PFSK-1 (cell line): ENCODE measurements around the gene SLC28A1.

Experiments used
- POLR2AphosphoS5 ChIP-seq: IDR thresholded peaks from 2 replicates; pipeline ENCODE4 v1.6.1; 2012; ENCODE audit warnings: low read depth, mild to moderate bottlenecking, control low read depth, low read length, moderate library complexity
- TAF1 ChIP-seq: IDR thresholded peaks from 2 replicates; pipeline ENCODE4 v1.6.1; 2012; ENCODE audit warnings: low read length, control low read depth, borderline replicate concordance; ENCODE audit not compliant: insufficient read depth
- TF ChIP-seq, protein P1 (sequence below), 2 experiments: IDR thresholded peaks; 2 replicates each; pipeline versions ENCODE4 v1.6.1 to v1.8.0; 2011 to 2012; ENCODE audit warnings: low read depth in 2 of 2, low read length in 2 of 2, control low read depth in 1 of 2, inconsistent platforms in 1 of 2, mild to moderate bottlenecking in 1 of 2, moderate library complexity in 1 of 2; ENCODE audit not compliant: insufficient read depth in 1 of 2

DNA sequence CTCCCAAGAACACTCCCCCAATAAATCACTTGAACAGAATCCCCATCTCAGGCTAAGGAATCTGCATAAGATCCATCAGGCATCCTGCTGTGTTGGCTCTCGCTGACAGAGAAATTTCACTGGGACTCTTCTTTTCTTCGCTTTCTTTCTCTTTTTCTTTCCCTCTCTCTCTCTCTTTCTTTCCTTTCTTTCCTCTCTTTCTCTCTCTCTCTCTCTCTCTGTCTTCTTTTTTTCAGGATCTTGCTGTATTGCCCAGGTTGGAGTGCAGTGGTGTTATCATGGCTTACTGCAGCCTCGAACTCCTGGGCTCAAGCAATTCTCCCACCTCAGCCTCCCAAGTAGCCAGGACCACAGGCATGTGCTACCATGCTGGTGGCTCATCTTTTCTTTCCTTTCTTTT is 4.5 kb upstream of the SLC28A1 start:
- TF ChIP-seq, protein P1, sequence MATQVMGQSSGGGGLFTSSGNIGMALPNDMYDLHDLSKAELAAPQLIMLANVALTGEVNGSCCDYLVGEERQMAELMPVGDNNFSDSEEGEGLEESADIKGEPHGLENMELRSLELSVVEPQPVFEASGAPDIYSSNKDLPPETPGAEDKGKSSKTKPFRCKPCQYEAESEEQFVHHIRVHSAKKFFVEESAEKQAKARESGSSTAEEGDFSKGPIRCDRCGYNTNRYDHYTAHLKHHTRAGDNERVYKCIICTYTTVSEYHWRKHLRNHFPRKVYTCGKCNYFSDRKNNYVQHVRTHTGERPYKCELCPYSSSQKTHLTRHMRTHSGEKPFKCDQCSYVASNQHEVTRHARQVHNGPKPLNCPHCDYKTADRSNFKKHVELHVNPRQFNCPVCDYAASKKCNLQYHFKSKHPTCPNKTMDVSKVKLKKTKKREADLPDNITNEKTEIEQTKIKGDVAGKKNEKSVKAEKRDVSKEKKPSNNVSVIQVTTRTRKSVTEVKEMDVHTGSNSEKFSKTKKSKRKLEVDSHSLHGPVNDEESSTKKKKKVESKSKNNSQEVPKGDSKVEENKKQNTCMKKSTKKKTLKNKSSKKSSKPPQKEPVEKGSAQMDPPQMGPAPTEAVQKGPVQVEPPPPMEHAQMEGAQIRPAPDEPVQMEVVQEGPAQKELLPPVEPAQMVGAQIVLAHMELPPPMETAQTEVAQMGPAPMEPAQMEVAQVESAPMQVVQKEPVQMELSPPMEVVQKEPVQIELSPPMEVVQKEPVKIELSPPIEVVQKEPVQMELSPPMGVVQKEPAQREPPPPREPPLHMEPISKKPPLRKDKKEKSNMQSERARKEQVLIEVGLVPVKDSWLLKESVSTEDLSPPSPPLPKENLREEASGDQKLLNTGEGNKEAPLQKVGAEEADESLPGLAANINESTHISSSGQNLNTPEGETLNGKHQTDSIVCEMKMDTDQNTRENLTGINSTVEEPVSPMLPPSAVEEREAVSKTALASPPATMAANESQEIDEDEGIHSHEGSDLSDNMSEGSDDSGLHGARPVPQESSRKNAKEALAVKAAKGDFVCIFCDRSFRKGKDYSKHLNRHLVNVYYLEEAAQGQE (IDR thresholded peaks at IDR 0.05; ENCODE audit: insufficient read depth in 1 of 2, low read depth in 2 of 2, low read length in 2 of 2), result no peak
- no peak for TF ChIP-seq POLR2AphosphoS5
- no peak for TF ChIP-seq TAF1
